ENCODE measurements around the gene SLC30A2.

DNA sequence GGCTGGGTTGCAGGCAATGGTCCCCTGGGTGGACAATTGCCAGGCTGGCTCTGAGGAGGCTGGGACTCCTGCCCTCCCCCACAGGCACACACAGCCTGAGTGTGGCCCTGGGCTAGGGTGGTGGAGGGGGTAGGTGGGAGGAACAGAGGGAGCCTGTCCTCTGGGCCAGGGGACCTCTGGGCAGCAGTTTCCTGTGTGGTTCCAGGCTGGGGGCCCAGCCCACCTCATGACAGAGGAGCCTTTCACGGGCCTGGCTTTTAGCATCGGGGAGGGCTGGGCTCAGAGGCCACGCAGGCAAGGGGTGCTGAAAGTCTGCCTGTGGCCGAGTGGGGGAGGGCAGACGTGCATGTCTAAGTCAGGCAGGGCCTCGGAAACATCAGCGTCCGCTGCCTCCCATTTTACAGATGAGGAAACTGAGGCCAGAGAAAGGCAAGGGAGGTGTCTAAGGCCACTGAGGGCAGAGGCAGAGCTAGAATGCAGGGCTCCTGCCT lies 17.4 kb downstream of the SLC30A2 start:
- TF ChIP-seq, protein P1, sequence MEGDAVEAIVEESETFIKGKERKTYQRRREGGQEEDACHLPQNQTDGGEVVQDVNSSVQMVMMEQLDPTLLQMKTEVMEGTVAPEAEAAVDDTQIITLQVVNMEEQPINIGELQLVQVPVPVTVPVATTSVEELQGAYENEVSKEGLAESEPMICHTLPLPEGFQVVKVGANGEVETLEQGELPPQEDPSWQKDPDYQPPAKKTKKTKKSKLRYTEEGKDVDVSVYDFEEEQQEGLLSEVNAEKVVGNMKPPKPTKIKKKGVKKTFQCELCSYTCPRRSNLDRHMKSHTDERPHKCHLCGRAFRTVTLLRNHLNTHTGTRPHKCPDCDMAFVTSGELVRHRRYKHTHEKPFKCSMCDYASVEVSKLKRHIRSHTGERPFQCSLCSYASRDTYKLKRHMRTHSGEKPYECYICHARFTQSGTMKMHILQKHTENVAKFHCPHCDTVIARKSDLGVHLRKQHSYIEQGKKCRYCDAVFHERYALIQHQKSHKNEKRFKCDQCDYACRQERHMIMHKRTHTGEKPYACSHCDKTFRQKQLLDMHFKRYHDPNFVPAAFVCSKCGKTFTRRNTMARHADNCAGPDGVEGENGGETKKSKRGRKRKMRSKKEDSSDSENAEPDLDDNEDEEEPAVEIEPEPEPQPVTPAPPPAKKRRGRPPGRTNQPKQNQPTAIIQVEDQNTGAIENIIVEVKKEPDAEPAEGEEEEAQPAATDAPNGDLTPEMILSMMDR (IDR thresholded peaks at IDR 0.05), result no peak
- TF ChIP-seq POLR2AphosphoS5 (IDR thresholded peaks at IDR 0.05; ENCODE audit: low read depth, low read length), result no peak
- TF ChIP-seq SIN3A (IDR thresholded peaks at IDR 0.05; ENCODE audit: borderline replicate concordance, insufficient read depth, low read depth, low read length), result no peak
